IMR-90 (cell line): ENCODE data around the gene PTPRN2.

Experiments used
- CHD1 ChIP-seq: IDR thresholded peaks from 2 replicates; pipeline ENCODE4 v1.6.1; 2012; ENCODE audit warnings: low read depth, low read length, improper control_type of control experiment
- POLR2A ChIP-seq: IDR thresholded peaks from 2 replicates; pipeline ENCODE4 v1.6.1; 2012; ENCODE audit warnings: mild to moderate bottlenecking, low read depth, low read length
- RFX5 ChIP-seq: IDR thresholded peaks from 2 replicates; pipeline ENCODE4 v1.8.0; 2012; ENCODE audit warnings: low read depth, mild to moderate bottlenecking, low read length, moderate library complexity
- TF ChIP-seq, protein P1 (sequence below): conservative IDR thresholded peaks from 2 replicates; pipeline ENCODE4 v1.5.1; 2012; ENCODE audit warnings: mild to moderate bottlenecking, low read depth, low read length, improper control_type of control experiment

GRCh38 chr7:157580324-157580723 is 1007.3 kb downstream of the PTPRN2 start:
- TF ChIP-seq CHD1 (no peak), RFX5 (no peak), POLR2A (no peak)
- TF ChIP-seq, protein P1, sequence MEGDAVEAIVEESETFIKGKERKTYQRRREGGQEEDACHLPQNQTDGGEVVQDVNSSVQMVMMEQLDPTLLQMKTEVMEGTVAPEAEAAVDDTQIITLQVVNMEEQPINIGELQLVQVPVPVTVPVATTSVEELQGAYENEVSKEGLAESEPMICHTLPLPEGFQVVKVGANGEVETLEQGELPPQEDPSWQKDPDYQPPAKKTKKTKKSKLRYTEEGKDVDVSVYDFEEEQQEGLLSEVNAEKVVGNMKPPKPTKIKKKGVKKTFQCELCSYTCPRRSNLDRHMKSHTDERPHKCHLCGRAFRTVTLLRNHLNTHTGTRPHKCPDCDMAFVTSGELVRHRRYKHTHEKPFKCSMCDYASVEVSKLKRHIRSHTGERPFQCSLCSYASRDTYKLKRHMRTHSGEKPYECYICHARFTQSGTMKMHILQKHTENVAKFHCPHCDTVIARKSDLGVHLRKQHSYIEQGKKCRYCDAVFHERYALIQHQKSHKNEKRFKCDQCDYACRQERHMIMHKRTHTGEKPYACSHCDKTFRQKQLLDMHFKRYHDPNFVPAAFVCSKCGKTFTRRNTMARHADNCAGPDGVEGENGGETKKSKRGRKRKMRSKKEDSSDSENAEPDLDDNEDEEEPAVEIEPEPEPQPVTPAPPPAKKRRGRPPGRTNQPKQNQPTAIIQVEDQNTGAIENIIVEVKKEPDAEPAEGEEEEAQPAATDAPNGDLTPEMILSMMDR: no peak
